NCI-H1092 (cell line): ENCODE measurements around the gene B3GALT5.

Experiments used
- DNase-seq: peaks from one replicate; lab custom pipeline; 2025; lab: John Stamatoyannopoulos, UW

B3GALT5 gene

GRCh38 chr21:39700318-39700717 lies 87.6 kb downstream of the B3GALT5 start:
- DNase-seq, result no peak

- DNase-seq, result no peak
These were observed 90.8 kb downstream of the B3GALT5 start for GRCh38 chr21:39703578-39703977.

- no peak for DNase-seq
These were observed 93.1 kb downstream of the B3GALT5 start for GRCh38 chr21:39705849-39706248.

- no peak for DNase-seq
These were observed 94.6 kb downstream of the B3GALT5 start for GRCh38 chr21:39707316-39707715.

GRCh38 chr21:39710866-39711265 lies 98.1 kb downstream of the B3GALT5 start:
- no peak for DNase-seq

- no peak for DNase-seq
These were observed 99.5 kb downstream of the B3GALT5 start for GRCh38 chr21:39712273-39712672.

GRCh38 chr21:39712976-39713375 lies 100.2 kb downstream of the B3GALT5 start:
- peak; percentile 72 for DNase-seq

GRCh38 chr21:39713905-39714304 lies 101.2 kb downstream of the B3GALT5 start:
- DNase-seq, result no peak

GRCh38 chr21:39714331-39714730 lies 101.6 kb downstream of the B3GALT5 start:
- DNase-seq, result no peak

GRCh38 chr21:39715804-39716397 lies 103.2 kb downstream of the B3GALT5 start:
- peak; percentile 64 for DNase-seq

- no peak for DNase-seq
These were observed 107.5 kb downstream of the B3GALT5 start for GRCh38 chr21:39720126-39720778.

- no peak for DNase-seq
These were observed 109.1 kb downstream of the B3GALT5 start for GRCh38 chr21:39721885-39722284.
